ENCODE results near the gene C13orf46. TPM values are rescaled to one million over a fixed set of nuclear protein-coding genes. Genes with fewer than 3 reads are reported as not detected.

The C13orf46 gene
- total and polyA plus RNA-seq, 8 donors = 0.58 to 32.6 (median 8.7) TPM; not detected in 1

DNA sequence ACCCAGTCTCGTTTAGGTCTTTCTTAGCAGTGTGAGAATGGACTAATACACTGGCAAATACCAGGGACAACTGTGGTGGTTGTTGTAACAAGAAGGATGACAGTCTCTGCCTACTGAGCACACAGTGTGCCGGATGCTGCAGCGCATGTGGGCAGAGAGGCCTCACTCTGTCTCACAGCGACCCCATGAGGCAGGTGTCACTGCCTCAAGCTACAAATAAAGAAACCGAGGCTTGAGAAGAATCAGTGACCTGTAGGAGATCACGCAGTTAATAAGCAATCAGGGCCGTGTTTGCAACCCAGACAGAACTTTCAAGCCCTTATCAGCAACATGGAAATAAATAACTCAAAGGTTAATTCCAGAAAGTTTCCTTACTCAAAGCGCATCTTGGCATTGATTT is 69.5 kb downstream of the C13orf46 start:
- WGBS, 5 donors = 16 to 49% (median 40%) methylated on average over 8 of the region's 8 CpGs
- Histone ChIP-seq H3K27me3 (peaks cover 0 to 12% (median 0%) of the 10 kb centered on the region in 3 donors), H3K4me3 (no peak overlapping the region), H3K4me1 (peaks cover 6 to 19% (median 11%) of the 10 kb centered on the region in 4 donors), H3K36me3 (no peaks in the 10 kb centered on the region), H3K9me3 (no peaks in the 10 kb centered on the region), H3K27ac (peak overlapping the region in 2 of 5 donors; percentile 36 to 50)
- TF ChIP-seq POLR2AphosphoS5 (IDR thresholded peaks at IDR 0.05) (peak in 1 of 3 donors; percentile 19), POLR2A (IDR thresholded peaks at IDR 0.05) (no peak), EP300 (IDR thresholded peaks at IDR 0.05) (no peak)
- TF ChIP-seq, protein P1, sequence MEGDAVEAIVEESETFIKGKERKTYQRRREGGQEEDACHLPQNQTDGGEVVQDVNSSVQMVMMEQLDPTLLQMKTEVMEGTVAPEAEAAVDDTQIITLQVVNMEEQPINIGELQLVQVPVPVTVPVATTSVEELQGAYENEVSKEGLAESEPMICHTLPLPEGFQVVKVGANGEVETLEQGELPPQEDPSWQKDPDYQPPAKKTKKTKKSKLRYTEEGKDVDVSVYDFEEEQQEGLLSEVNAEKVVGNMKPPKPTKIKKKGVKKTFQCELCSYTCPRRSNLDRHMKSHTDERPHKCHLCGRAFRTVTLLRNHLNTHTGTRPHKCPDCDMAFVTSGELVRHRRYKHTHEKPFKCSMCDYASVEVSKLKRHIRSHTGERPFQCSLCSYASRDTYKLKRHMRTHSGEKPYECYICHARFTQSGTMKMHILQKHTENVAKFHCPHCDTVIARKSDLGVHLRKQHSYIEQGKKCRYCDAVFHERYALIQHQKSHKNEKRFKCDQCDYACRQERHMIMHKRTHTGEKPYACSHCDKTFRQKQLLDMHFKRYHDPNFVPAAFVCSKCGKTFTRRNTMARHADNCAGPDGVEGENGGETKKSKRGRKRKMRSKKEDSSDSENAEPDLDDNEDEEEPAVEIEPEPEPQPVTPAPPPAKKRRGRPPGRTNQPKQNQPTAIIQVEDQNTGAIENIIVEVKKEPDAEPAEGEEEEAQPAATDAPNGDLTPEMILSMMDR (IDR thresholded peaks at IDR 0.05) = peak in 5 of 7 experiments; percentile 32 to 81 (median 65)
- intact Hi-C loops (cut with DNase I; ENCODE audit: low total_unique reads) = loop anchor here (10.0 kb wide), 1 partner anchor 90 kb away; no protein-coding TSS in a partner anchor
- peak; percentile 54 to 67 for DNase-seq

DNA sequence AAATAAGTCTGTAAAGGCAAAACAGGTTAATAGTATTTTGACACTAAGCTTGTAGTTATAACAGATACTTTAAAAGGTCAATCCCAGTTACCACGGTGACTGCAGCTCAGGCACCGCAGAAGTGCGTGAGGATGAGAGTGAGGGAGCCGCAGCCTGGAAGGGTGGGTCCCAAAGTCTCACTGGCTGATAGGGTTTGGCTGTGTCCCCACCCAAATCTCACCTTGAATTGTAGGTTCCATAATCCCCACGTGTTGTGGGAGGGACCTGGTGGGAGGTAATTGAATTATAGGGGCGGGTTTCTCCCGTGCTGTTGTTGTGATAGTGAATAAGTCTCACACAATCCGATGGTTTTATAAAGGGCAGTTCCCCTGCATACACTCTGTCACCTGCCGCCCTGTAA is 70.0 kb downstream of the C13orf46 start:
- peaks cover 6 to 19% (median 11%) of the 10 kb centered on the region in 4 donors for H3K4me1 ChIP-seq
- peaks cover 0 to 10% (median 0%) of the 10 kb centered on the region in 3 donors for H3K27me3 ChIP-seq
- TF ChIP-seq POLR2A (IDR thresholded peaks at IDR 0.05) = no peak
- TF ChIP-seq, protein P1 (IDR thresholded peaks at IDR 0.05) = no peak
- TF ChIP-seq POLR2AphosphoS5 (IDR thresholded peaks at IDR 0.05) = no peak
- no peak for TF ChIP-seq EP300 (IDR thresholded peaks at IDR 0.05)
- no peaks in the 10 kb centered on the region for H3K36me3 ChIP-seq
- WGBS, 5 donors = 78 to 93% (median 81%) methylated on average over 9 of the region's 9 CpGs
- H3K27ac ChIP-seq = peak overlapping the region in 4 of 5 donors; percentile 36 to 50 (median 42)
- no peaks in the 10 kb centered on the region for H3K9me3 ChIP-seq
- peak in 1 of 2 donors; percentile 11 for DNase-seq
- intact Hi-C loops (cut with DNase I; ENCODE audit: low total_unique reads) = loop anchor here (10.0 kb wide), 1 partner anchor 89 kb away; no protein-coding TSS in a partner anchor
- H3K4me3 ChIP-seq = no peak overlapping the region

Other genes with a start within 250 kb of the C13orf46 start
- 1 to 10 TPM in 4 of 5 donors, not detected in 1; 1.3 to 7.9 (median 2.3) TPM for gene TMEM255B, start 214.8 kb downstream of the C13orf46 start, total RNA-seq
- 1 to 10 TPM; 4.6 to 7.5 (median 6.7) TPM for gene TMEM255B, start 214.8 kb downstream of the C13orf46 start, polyA plus RNA-seq
- 100 to 1,000 TPM in 2 of 5 donors, 10 to 100 TPM in 3; 31.4 to 409 (median 93.4) TPM for gene GAS6, start 110.0 kb downstream of the C13orf46 start, total RNA-seq
- gene GAS6, start 110.0 kb downstream of the C13orf46 start, polyA plus RNA-seq = 100 to 1,000 TPM in 1 of 3 donors, 10 to 100 TPM in 2; 34.7 to 109 (median 62.0) TPM
- 10 to 100 TPM in 1 of 5 donors, 1 to 10 TPM in 4; 3.8 to 22.3 (median 6.4) TPM for gene RASA3, start 158.5 kb upstream of the C13orf46 start, total RNA-seq
- gene RASA3, start 158.5 kb upstream of the C13orf46 start, polyA plus RNA-seq = 10 to 100 TPM in 2 of 3 donors, 1 to 10 TPM in 1; 3.7 to 11.8 (median 10.9) TPM
- not detected for gene CFAP97D2, start 205.2 kb upstream of the C13orf46 start, total RNA-seq
- not detected for gene CFAP97D2, start 205.2 kb upstream of the C13orf46 start, polyA plus RNA-seq